Measurements from ENCODE around the gene CNTNAP5.

Gene CNTNAP5

DNA sequence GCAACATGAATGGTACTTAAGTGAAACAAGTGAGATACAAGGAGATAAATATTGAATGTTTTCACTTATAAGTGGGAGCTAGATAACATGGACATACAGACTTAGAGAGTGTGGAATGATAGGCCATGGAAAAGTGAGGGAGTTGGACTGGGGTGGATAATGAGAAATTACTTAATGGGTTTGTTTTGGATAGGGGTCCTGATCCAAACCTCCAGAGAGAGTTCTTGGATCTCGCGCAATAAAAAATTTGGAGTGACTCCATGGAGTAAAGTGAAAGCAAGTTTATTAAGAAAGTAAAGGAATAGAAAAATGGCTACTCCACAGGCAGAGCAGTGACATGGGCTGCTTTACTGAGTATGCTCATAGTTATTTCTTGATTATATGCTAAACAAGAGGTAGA, 508.9 kb downstream of the CNTNAP5 start:
- Histone ChIP-seq H3K4me1 (ENCODE audit: control insufficient read depth, low read depth, low read length) (peaks cover 7% of the 10 kb centered on the region), H3K36me3 (ENCODE audit: control insufficient read depth, low read depth, low read length) (no peaks in the 10 kb centered on the region), H3K9ac (ENCODE audit: low read length) (no peak overlapping the region), H3K9me3 (ENCODE audit: control insufficient read depth, low read depth, low read length) (no peaks in the 10 kb centered on the region), H3K27me3 (ENCODE audit: control insufficient read depth, insufficient read depth, low read length) (no peaks in the 10 kb centered on the region), H3K27ac (ENCODE audit: low read length) (no peak overlapping the region), H3K4me3 (ENCODE audit: low read length) (no peak overlapping the region)

- no peak overlapping the region for H3K27ac ChIP-seq (ENCODE audit: low read length)
- no peaks in the 10 kb centered on the region for H3K36me3 ChIP-seq (ENCODE audit: control insufficient read depth, low read depth, low read length)
- H3K4me3 ChIP-seq (ENCODE audit: low read length), result no peak overlapping the region
- no peaks in the 10 kb centered on the region for H3K9me3 ChIP-seq (ENCODE audit: control insufficient read depth, low read depth, low read length)
- no peak overlapping the region for H3K9ac ChIP-seq (ENCODE audit: low read length)
- H3K27me3 ChIP-seq (ENCODE audit: control insufficient read depth, insufficient read depth, low read length), result no peaks in the 10 kb centered on the region
- H3K4me1 ChIP-seq (ENCODE audit: control insufficient read depth, low read depth, low read length), result peaks cover 7% of the 10 kb centered on the region
These were observed 510.7 kb downstream of the CNTNAP5 start for GRCh38 chr2:124535816-124536215.

DNA sequence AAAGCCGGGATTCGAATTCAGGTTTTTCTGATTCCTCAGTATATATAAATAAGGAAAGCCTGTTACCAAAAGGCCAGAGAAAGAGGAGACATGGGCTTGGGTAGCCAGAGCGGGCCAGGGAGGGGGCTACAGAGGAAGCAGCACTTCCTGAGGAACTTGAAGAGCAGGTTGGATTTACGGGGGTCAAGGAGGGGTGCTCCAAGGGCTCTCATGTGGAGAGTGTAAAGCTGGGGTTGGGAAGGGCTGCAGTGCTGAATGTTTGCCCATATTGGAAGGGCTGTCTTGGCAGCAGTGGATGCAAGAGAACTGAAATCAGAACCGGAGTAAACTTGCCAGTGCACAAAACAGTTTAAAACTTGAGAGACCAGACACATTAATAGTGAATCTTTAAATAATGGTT, 511.5 kb downstream of the CNTNAP5 start:
- H3K36me3 ChIP-seq (ENCODE audit: control insufficient read depth, low read depth, low read length), result no peaks in the 10 kb centered on the region

DNA sequence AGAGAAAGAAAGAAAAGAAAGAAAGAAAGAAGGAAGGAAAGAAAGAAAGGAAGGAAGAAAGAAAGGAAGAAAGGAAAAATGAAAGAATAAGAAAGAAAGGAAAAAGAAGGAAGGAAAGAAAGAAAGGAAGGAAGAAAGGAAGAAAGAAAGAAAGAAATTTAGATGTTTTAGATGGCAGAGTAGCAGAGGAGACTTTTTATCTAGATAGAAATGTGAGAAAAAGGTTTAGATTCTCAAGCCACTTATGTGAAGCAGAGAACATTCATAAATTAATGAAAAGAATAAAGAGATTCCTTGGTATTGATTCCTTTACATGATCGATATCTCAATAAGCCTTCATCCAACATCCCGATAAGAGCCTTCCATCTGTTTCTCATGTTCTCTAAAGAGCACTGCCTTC, 513.5 kb downstream of the CNTNAP5 start:
- Histone ChIP-seq H3K9ac (ENCODE audit: low read length) (no peak overlapping the region), H3K4me3 (ENCODE audit: low read length) (no peak overlapping the region), H3K27ac (ENCODE audit: low read length) (no peak overlapping the region), H3K27me3 (ENCODE audit: control insufficient read depth, insufficient read depth, low read length) (no peaks in the 10 kb centered on the region), H3K4me1 (ENCODE audit: control insufficient read depth, low read depth, low read length) (no peaks in the 10 kb centered on the region), H3K9me3 (ENCODE audit: control insufficient read depth, low read depth, low read length) (no peaks in the 10 kb centered on the region), H3K36me3 (ENCODE audit: control insufficient read depth, low read depth, low read length) (no peaks in the 10 kb centered on the region)

More for the DNA sequence above, 511.5 kb downstream of the CNTNAP5 start:
- no peak overlapping the region for H3K4me3 ChIP-seq (ENCODE audit: low read length)
- no peak overlapping the region for H3K9ac ChIP-seq (ENCODE audit: low read length)
- H3K27me3 ChIP-seq (ENCODE audit: control insufficient read depth, insufficient read depth, low read length), result no peaks in the 10 kb centered on the region
- no peak overlapping the region for H3K27ac ChIP-seq (ENCODE audit: low read length)
- no peaks in the 10 kb centered on the region for H3K9me3 ChIP-seq (ENCODE audit: control insufficient read depth, low read depth, low read length)
- peaks cover 7% of the 10 kb centered on the region for H3K4me1 ChIP-seq (ENCODE audit: control insufficient read depth, low read depth, low read length)

- Histone ChIP-seq H3K9ac (ENCODE audit: low read length) (no peak overlapping the region), H3K27me3 (ENCODE audit: control insufficient read depth, insufficient read depth, low read length) (no peaks in the 10 kb centered on the region), H3K4me3 (ENCODE audit: low read length) (no peak overlapping the region), H3K36me3 (ENCODE audit: control insufficient read depth, low read depth, low read length) (no peaks in the 10 kb centered on the region), H3K27ac (ENCODE audit: low read length) (no peak overlapping the region), H3K4me1 (ENCODE audit: control insufficient read depth, low read depth, low read length) (no peaks in the 10 kb centered on the region), H3K9me3 (ENCODE audit: control insufficient read depth, low read depth, low read length) (no peaks in the 10 kb centered on the region)
These were observed 515.7 kb downstream of the CNTNAP5 start for GRCh38 chr2:124540805-124541204.

GRCh38 chr2:124542932-124543640, 518.0 kb downstream of the CNTNAP5 start:
- peaks cover 8% of the 10 kb centered on the region for H3K4me1 ChIP-seq (ENCODE audit: control insufficient read depth, low read depth, low read length)
- no peaks in the 10 kb centered on the region for H3K9me3 ChIP-seq (ENCODE audit: control insufficient read depth, low read depth, low read length)
- no peaks in the 10 kb centered on the region for H3K27me3 ChIP-seq (ENCODE audit: control insufficient read depth, insufficient read depth, low read length)
- H3K27ac ChIP-seq (ENCODE audit: low read length), result no peak overlapping the region
- no peak overlapping the region for H3K4me3 ChIP-seq (ENCODE audit: low read length)
- H3K36me3 ChIP-seq (ENCODE audit: control insufficient read depth, low read depth, low read length), result no peaks in the 10 kb centered on the region
- H3K9ac ChIP-seq (ENCODE audit: low read length), result no peak overlapping the region

DNA sequence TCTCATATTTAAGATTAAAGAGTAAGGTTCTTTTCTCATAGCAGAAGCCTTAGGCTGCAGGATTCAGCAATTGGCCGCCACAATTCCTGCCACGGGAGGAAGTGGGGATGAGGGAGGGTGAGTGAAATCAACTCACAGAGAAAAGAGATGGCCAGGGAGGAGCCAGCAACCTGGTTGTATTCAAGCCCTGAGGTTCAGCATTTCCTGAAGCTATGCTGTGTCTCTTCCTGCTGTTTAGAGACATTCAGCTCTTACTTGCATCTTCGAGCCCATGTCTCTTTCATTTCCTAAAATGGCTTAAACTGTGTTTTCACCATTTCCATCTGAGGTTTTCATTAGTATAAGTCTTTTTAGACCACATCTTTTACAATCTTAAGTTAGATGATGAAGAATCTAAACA, 522.6 kb downstream of the CNTNAP5 start:
- no peaks in the 10 kb centered on the region for H3K36me3 ChIP-seq (ENCODE audit: control insufficient read depth, low read depth, low read length)
- H3K27me3 ChIP-seq (ENCODE audit: control insufficient read depth, insufficient read depth, low read length), result no peaks in the 10 kb centered on the region
- H3K9ac ChIP-seq (ENCODE audit: low read length), result no peak overlapping the region
- H3K27ac ChIP-seq (ENCODE audit: low read length), result no peak overlapping the region
- H3K4me1 ChIP-seq (ENCODE audit: control insufficient read depth, low read depth, low read length), result peaks cover 8% of the 10 kb centered on the region
- H3K4me3 ChIP-seq (ENCODE audit: low read length), result no peak overlapping the region
- no peaks in the 10 kb centered on the region for H3K9me3 ChIP-seq (ENCODE audit: control insufficient read depth, low read depth, low read length)

GRCh38 chr2:124558277-124558905, 533.3 kb downstream of the CNTNAP5 start:
- Histone ChIP-seq H3K27me3 (ENCODE audit: control insufficient read depth, insufficient read depth, low read length) (no peaks in the 10 kb centered on the region), H3K4me3 (ENCODE audit: low read length) (no peak overlapping the region), H3K27ac (ENCODE audit: low read length) (no peak overlapping the region), H3K9ac (ENCODE audit: low read length) (no peak overlapping the region), H3K4me1 (ENCODE audit: control insufficient read depth, low read depth, low read length) (no peaks in the 10 kb centered on the region), H3K36me3 (ENCODE audit: control insufficient read depth, low read depth, low read length) (no peaks in the 10 kb centered on the region), H3K9me3 (ENCODE audit: control insufficient read depth, low read depth, low read length) (no peaks in the 10 kb centered on the region)

GRCh38 chr2:124559236-124559635, 534.1 kb downstream of the CNTNAP5 start:
- no peaks in the 10 kb centered on the region for H3K9me3 ChIP-seq (ENCODE audit: control insufficient read depth, low read depth, low read length)
- no peak overlapping the region for H3K4me3 ChIP-seq (ENCODE audit: low read length)
- H3K9ac ChIP-seq (ENCODE audit: low read length), result no peak overlapping the region
- no peaks in the 10 kb centered on the region for H3K4me1 ChIP-seq (ENCODE audit: control insufficient read depth, low read depth, low read length)
- no peaks in the 10 kb centered on the region for H3K36me3 ChIP-seq (ENCODE audit: control insufficient read depth, low read depth, low read length)
- no peaks in the 10 kb centered on the region for H3K27me3 ChIP-seq (ENCODE audit: control insufficient read depth, insufficient read depth, low read length)
- H3K27ac ChIP-seq (ENCODE audit: low read length), result no peak overlapping the region

GRCh38 chr2:124560592-124561112, 535.6 kb downstream of the CNTNAP5 start:
- Histone ChIP-seq H3K36me3 (ENCODE audit: control insufficient read depth, low read depth, low read length) (no peaks in the 10 kb centered on the region), H3K27me3 (ENCODE audit: control insufficient read depth, insufficient read depth, low read length) (no peaks in the 10 kb centered on the region), H3K9ac (ENCODE audit: low read length) (no peak overlapping the region), H3K4me1 (ENCODE audit: control insufficient read depth, low read depth, low read length) (no peaks in the 10 kb centered on the region), H3K27ac (ENCODE audit: low read length) (no peak overlapping the region), H3K9me3 (ENCODE audit: control insufficient read depth, low read depth, low read length) (no peaks in the 10 kb centered on the region), H3K4me3 (ENCODE audit: low read length) (no peak overlapping the region)

- H3K4me3 ChIP-seq (ENCODE audit: low read length), result no peak overlapping the region
- no peak overlapping the region for H3K9ac ChIP-seq (ENCODE audit: low read length)
- no peaks in the 10 kb centered on the region for H3K36me3 ChIP-seq (ENCODE audit: control insufficient read depth, low read depth, low read length)
- no peaks in the 10 kb centered on the region for H3K4me1 ChIP-seq (ENCODE audit: control insufficient read depth, low read depth, low read length)
- no peak overlapping the region for H3K27ac ChIP-seq (ENCODE audit: low read length)
- H3K27me3 ChIP-seq (ENCODE audit: control insufficient read depth, insufficient read depth, low read length), result no peaks in the 10 kb centered on the region
- H3K9me3 ChIP-seq (ENCODE audit: control insufficient read depth, low read depth, low read length), result no peaks in the 10 kb centered on the region
These were observed 536.4 kb downstream of the CNTNAP5 start for GRCh38 chr2:124561486-124561885.

GRCh38 chr2:124563426-124563825, 538.3 kb downstream of the CNTNAP5 start:
- Histone ChIP-seq H3K4me3 (ENCODE audit: low read length) (no peak overlapping the region), H3K9ac (ENCODE audit: low read length) (no peak overlapping the region), H3K27me3 (ENCODE audit: control insufficient read depth, insufficient read depth, low read length) (no peaks in the 10 kb centered on the region), H3K36me3 (ENCODE audit: control insufficient read depth, low read depth, low read length) (no peaks in the 10 kb centered on the region), H3K27ac (ENCODE audit: low read length) (no peak overlapping the region), H3K4me1 (ENCODE audit: control insufficient read depth, low read depth, low read length) (no peaks in the 10 kb centered on the region), H3K9me3 (ENCODE audit: control insufficient read depth, low read depth, low read length) (no peaks in the 10 kb centered on the region)
